ENCODE results near the gene RMC1. TPM values are rescaled to one million over a fixed set of nuclear protein-coding genes. Genes with fewer than 3 reads are reported as not detected.

RMC1 gene
- total RNA-seq, 4 donors from 2014 or later: 4.4 to 34.1 (median 26.6) TPM

DNA sequence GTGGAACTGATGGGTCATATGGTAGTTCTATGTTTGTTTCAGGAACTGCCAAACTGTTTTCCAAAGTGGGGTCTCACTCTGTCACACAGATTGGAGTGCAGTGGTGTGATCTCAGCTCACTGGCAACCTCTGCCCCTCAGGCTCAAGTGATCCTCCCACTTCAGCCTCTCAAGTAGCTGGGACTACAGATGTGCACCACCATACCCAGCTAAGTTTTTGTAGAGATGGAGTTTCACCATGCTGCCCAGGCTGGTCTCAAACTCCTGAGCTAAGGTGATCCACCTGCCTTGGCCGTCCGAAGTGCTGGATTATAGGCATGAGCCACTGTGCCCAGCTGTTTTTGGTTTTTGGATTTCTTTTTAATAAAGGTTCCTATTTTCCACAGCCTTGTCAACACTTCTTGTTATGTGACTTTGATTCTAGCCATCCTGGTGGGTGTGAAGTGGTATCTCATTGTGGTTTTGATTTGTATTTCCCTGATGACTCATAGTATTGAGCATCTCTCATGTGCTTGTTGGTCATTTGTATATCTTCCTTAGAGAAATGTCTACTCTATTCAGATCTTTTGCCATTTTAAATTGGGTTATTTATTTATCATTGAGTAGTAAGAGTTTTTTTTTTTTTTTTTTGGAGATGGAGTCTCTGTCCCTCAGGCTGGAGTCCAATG, 60.2 kb downstream of the RMC1 start:
- peaks cover 0 to 44% (median 15%) of the 10 kb centered on the region in 4 donors for H3K36me3 ChIP-seq
- intact Hi-C loops (cut with DNase I; ENCODE audit: low total_unique reads) (no loop called here), in situ Hi-C loops (cut with MboI; ENCODE audit: low pct_ligation_motif_present in 1 of 4, low pct_unique_long_range_greater_than_20kb in 1 of 4, low sequenced_read_pairs in 3 of 4) (loop anchor here in 1 of 4 donors (10.0 kb wide), 1 partner anchor 49 kb away; no protein-coding TSS in a partner anchor)
- no peaks in the 10 kb centered on the region for H3K27me3 ChIP-seq
- no peak overlapping the region for H3K27ac ChIP-seq
- no peak overlapping the region for H3K4me3 ChIP-seq
- TF ChIP-seq, protein P1, sequence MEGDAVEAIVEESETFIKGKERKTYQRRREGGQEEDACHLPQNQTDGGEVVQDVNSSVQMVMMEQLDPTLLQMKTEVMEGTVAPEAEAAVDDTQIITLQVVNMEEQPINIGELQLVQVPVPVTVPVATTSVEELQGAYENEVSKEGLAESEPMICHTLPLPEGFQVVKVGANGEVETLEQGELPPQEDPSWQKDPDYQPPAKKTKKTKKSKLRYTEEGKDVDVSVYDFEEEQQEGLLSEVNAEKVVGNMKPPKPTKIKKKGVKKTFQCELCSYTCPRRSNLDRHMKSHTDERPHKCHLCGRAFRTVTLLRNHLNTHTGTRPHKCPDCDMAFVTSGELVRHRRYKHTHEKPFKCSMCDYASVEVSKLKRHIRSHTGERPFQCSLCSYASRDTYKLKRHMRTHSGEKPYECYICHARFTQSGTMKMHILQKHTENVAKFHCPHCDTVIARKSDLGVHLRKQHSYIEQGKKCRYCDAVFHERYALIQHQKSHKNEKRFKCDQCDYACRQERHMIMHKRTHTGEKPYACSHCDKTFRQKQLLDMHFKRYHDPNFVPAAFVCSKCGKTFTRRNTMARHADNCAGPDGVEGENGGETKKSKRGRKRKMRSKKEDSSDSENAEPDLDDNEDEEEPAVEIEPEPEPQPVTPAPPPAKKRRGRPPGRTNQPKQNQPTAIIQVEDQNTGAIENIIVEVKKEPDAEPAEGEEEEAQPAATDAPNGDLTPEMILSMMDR (IDR thresholded peaks at IDR 0.05): no peak
- TF ChIP-seq POLR2A (IDR thresholded peaks at IDR 0.05) (no peak), POLR2AphosphoS5 (IDR thresholded peaks at IDR 0.05) (no peak), EP300 (IDR thresholded peaks at IDR 0.05; ENCODE audit: low read depth) (no peak)
- WGBS, 2 donors (ENCODE audit: low coverage in 1 of 2): 95% methylated on average over 2 of the region's 2 CpGs; no CpG with 5 or more reads in 1 of the 2 donors
- no peak for DNase-seq
- H3K9me3 ChIP-seq: no peaks in the 10 kb centered on the region
- no peaks in the 10 kb centered on the region for H3K4me1 ChIP-seq

DNA sequence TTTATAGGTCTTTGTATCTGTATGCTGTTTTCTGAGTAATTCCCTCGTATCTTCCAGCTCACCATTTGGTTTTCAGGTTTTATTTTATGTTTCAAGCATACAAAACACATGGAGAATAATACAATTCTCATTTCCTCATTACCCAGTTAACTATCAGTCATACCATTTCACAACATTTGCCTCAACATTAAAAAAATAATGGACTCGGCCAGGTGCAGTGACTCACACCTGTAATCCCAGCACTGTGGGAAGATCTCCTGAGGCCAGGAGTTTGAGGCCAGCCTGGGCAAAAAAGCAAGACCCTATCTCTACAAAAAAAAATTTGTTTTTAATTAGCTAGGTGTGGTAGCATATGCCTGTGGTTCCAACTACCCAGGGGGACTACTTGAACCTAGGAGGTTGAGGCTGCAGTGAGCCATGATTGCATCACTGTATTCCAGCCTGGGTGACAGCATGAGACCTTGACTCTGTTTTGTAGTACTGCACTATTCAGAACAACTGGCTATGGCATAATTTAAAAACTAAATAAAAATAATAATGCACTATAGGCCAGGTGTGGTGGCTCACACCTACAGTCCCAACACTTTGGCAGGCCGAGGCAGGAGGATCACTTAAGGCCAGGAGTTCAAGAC, 62.7 kb downstream of the RMC1 start:
- Histone ChIP-seq H3K4me3 (no peak overlapping the region), H3K27ac (no peak overlapping the region), H3K4me1 (no peaks in the 10 kb centered on the region), H3K27me3 (no peaks in the 10 kb centered on the region), H3K9me3 (no peaks in the 10 kb centered on the region), H3K36me3 (peaks cover 0 to 43% (median 12%) of the 10 kb centered on the region in 4 donors)
- 48 to 59% methylated on average over 2 to 3 of the region's 3 CpGs for WGBS, 2 donors (ENCODE audit: low coverage in 1 of 2)
- intact Hi-C loops (cut with DNase I; ENCODE audit: low total_unique reads): no loop called here
- in situ Hi-C loops (cut with MboI; ENCODE audit: low pct_ligation_motif_present in 1 of 4, low pct_unique_long_range_greater_than_20kb in 1 of 4, low sequenced_read_pairs in 3 of 4): loop anchor here in 1 of 4 donors (10.0 kb wide), 1 partner anchor 51 kb away; no protein-coding TSS in a partner anchor
- TF ChIP-seq, protein P1 (IDR thresholded peaks at IDR 0.05): no peak
- no peak for TF ChIP-seq POLR2AphosphoS5 (IDR thresholded peaks at IDR 0.05)
- TF ChIP-seq EP300 (IDR thresholded peaks at IDR 0.05; ENCODE audit: low read depth): no peak
- no peak for TF ChIP-seq POLR2A (IDR thresholded peaks at IDR 0.05)
- no peak for DNase-seq

GRCh38 chr18:23567671-23568070, 64.4 kb downstream of the RMC1 start:
- WGBS, 2 donors (ENCODE audit: low coverage in 1 of 2): 97% methylated on average over 3 of the region's 3 CpGs
- Histone ChIP-seq H3K4me3 (no peak overlapping the region), H3K27ac (no peak overlapping the region), H3K4me1 (no peaks in the 10 kb centered on the region), H3K27me3 (no peaks in the 10 kb centered on the region), H3K36me3 (peaks cover 0 to 31% (median 15%) of the 10 kb centered on the region in 4 donors), H3K9me3 (no peaks in the 10 kb centered on the region)
- DNase-seq: no peak
- intact Hi-C loops (cut with DNase I; ENCODE audit: low total_unique reads) (no loop called here), in situ Hi-C loops (cut with MboI; ENCODE audit: low pct_ligation_motif_present in 1 of 4, low pct_unique_long_range_greater_than_20kb in 1 of 4, low sequenced_read_pairs in 3 of 4) (loop anchor here in 1 of 4 donors (10.0 kb wide), 1 partner anchor 53 kb away; no protein-coding TSS in a partner anchor)
- no peak for TF ChIP-seq POLR2AphosphoS5 (IDR thresholded peaks at IDR 0.05)
- TF ChIP-seq, protein P1 (IDR thresholded peaks at IDR 0.05): no peak
- TF ChIP-seq POLR2A (IDR thresholded peaks at IDR 0.05): no peak
- TF ChIP-seq EP300 (IDR thresholded peaks at IDR 0.05; ENCODE audit: low read depth): no peak

All from transverse colon (tissue), 4 donors.